GM23338 (cell line): ENCODE results near the gene ELAVL2. TPM values are rescaled to one million over a fixed set of nuclear protein-coding genes. Genes with fewer than 3 reads are reported as not detected.

ENCODE experiments used
- ATAC-seq: fragments of 200-7000 bp; cut with Tn5 transposase; 3 replicates; pipeline ENCODE4 v1.9.1; 2020
- DNase-seq: peaks from one replicate; pipeline ENCODE4 v3.0.0-alpha.2; 2015; ENCODE audit warnings: low spot score
- H2AFZ ChIP-seq: fragments of 200-600 bp; sonication (generic); 2 replicates; pipeline ENCODE4 v1.8.0; 2016; ENCODE audit warnings: antibody characterized with exemption, mild to moderate bottlenecking, moderate library complexity
- H3F3A ChIP-seq: fragments of 200-600 bp; sonication (generic); replicated peaks from 2 replicates; pipeline ENCODE4 v1.8.0; 2017; ENCODE audit warnings: antibody characterized with exemption, mixed run types, low read depth
- H3K27ac ChIP-seq: fragments of 200-600 bp; sonication (generic); 2 replicates; pipeline ENCODE4 v1.6.1; 2016; ENCODE audit warnings: low read depth
- H3K27me3 ChIP-seq: fragments of 200-600 bp; sonication (generic); 2 replicates; pipeline ENCODE4 v1.8.0; 2016; ENCODE audit warnings: mild to moderate bottlenecking, mixed run types, moderate library complexity; ENCODE audit not compliant: insufficient read depth
- H3K36me3 ChIP-seq: fragments of 200-600 bp; sonication (generic); 2 replicates; pipeline ENCODE4 v1.8.0; 2016; ENCODE audit warnings: mild to moderate bottlenecking; ENCODE audit not compliant: insufficient read depth
- H3K4me1 ChIP-seq: fragments of 200-600 bp; sonication (generic); 2 replicates; pipeline ENCODE4 v1.8.0; 2016; ENCODE audit warnings: mild to moderate bottlenecking, moderate library complexity; ENCODE audit not compliant: insufficient read depth
- H3K4me2 ChIP-seq: fragments of 200-600 bp; sonication (generic); 2 replicates; pipeline ENCODE4 v1.7.1; 2017; ENCODE audit warnings: mixed run types
- H3K4me3 ChIP-seq: fragments of 200-600 bp; sonication (generic); 2 replicates; pipeline ENCODE4 v1.6.1; 2016; ENCODE audit warnings: mixed run types
- H3K79me2 ChIP-seq: fragments of 200-600 bp; sonication (generic); replicated peaks from 2 replicates; pipeline ENCODE4 v1.8.0; 2017; ENCODE audit warnings: mild to moderate bottlenecking; ENCODE audit not compliant: insufficient read depth
- H3K9me2 ChIP-seq: fragments of 200-600 bp; sonication (generic); 2 replicates; pipeline ENCODE4 v1.8.0; 2017; ENCODE audit not compliant: insufficient read depth
- H4K20me1 ChIP-seq: fragments of 200-600 bp; sonication (generic); replicated peaks from 2 replicates; pipeline ENCODE4 v1.8.0; 2017; ENCODE audit warnings: mild to moderate bottlenecking; ENCODE audit not compliant: insufficient read depth
- H3K27ac Mint-ChIP-seq: 2 replicates; pipeline ENCODE4 v1.8.0; 2020; ENCODE audit warnings: inconsistent platforms, mild to moderate bottlenecking, moderate library complexity, mixed read lengths
- H3K27me3 Mint-ChIP-seq: 3 replicates; pipeline ENCODE4 v1.8.0; 2022; ENCODE audit warnings: low read depth, mild to moderate bottlenecking, moderate library complexity, mixed read lengths, inconsistent platforms; ENCODE audit not compliant: insufficient read depth, poor library complexity
- H3K36me3 Mint-ChIP-seq: 3 replicates; pipeline ENCODE4 v1.8.0; 2021; ENCODE audit warnings: low read depth, mild to moderate bottlenecking, inconsistent platforms, moderate library complexity, mixed read lengths
- H3K4me1 Mint-ChIP-seq: 3 replicates; pipeline ENCODE4 v1.8.0; 2020; ENCODE audit warnings: mild to moderate bottlenecking, inconsistent platforms, mixed read lengths
- H3K4me3 Mint-ChIP-seq: 3 replicates; pipeline ENCODE4 v1.8.0; 2021; ENCODE audit warnings: moderate library complexity, mild to moderate bottlenecking, inconsistent platforms, mixed read lengths
- H3K9me3 Mint-ChIP-seq: 3 replicates; pipeline ENCODE4 v1.8.0; 2020; ENCODE audit warnings: moderate library complexity, mild to moderate bottlenecking, inconsistent platforms, mixed read lengths
- CREB1 ChIP-seq: fragments of 250-450 bp; sonication (Bioruptor Pico); IDR thresholded peaks from 2 replicates; pipeline ENCODE4 v1.5.0; 2020; ENCODE audit warnings: low read depth, mild to moderate bottlenecking, moderate library complexity
- EZH2 ChIP-seq: fragments of 200-600 bp; sonication (generic); IDR thresholded peaks from one replicate; pipeline ENCODE4 v1.8.0; 2017; ENCODE audit warnings: antibody characterized with exemption, mild to moderate bottlenecking, low read depth; ENCODE audit not compliant: unreplicated experiment
- JUNB ChIP-seq: IDR thresholded peaks from one replicate; pipeline ENCODE4 v1.6.1; 2016; ENCODE audit warnings: antibody characterized with exemption; ENCODE audit not compliant: unreplicated experiment
- NANOG ChIP-seq: IDR thresholded peaks from 2 replicates; pipeline ENCODE4 v1.6.1; 2016; ENCODE audit warnings: antibody characterized with exemption, borderline replicate concordance
- POLR2AphosphoS5 ChIP-seq: IDR thresholded peaks from 2 replicates; pipeline ENCODE4 v1.6.1; 2016; ENCODE audit warnings: antibody characterized with exemption, low read depth
- REST ChIP-seq: IDR thresholded peaks from one replicate; pipeline ENCODE4 v1.6.1; 2018; ENCODE audit warnings: antibody characterized with exemption; ENCODE audit not compliant: unreplicated experiment
- STAT1 ChIP-seq: IDR thresholded peaks from one replicate; pipeline ENCODE4 v1.6.1; 2016; ENCODE audit warnings: antibody characterized with exemption; ENCODE audit not compliant: unreplicated experiment
- ZNF114 ChIP-seq: fragments of 250-450 bp; sonication (Bioruptor Pico); IDR thresholded peaks from 2 replicates; pipeline ENCODE4 v1.5.0; 2020; ENCODE audit warnings: mild to moderate bottlenecking, moderate library complexity
- ZNF331 ChIP-seq: fragments of 250-450 bp; sonication (Bioruptor Pico); IDR thresholded peaks from 2 replicates; pipeline ENCODE4 v1.5.0; 2020; ENCODE audit warnings: low read depth, mild to moderate bottlenecking, moderate library complexity
- ZNF462 ChIP-seq: fragments of 250-450 bp; sonication (Bioruptor Pico); IDR thresholded peaks from 2 replicates; pipeline ENCODE4 v1.5.0; 2020; ENCODE audit warnings: mild to moderate bottlenecking, moderate library complexity
- polyA plus RNA-seq: library from polyadenylated mRNA; unstranded; fragments of >200 nt; fragmentation: Nextera tagmentation; extraction: Ambion mirVana; gene quantifications from 2 replicates; pipeline ENCODE4 v1.2.1, GENCODE V29; 2016
- total RNA-seq: library from RNA; depleted of rRNA; stranded (reverse); fragments of >200 nt; shearing (Covaris generic); gene quantifications from 2 replicates; pipeline ENCODE4 v1.2.3, GENCODE V29; 2014
- TF ChIP-seq, protein P1 (sequence below), 2 experiments: fragments of 200-600 bp in 1 of 2; sonication (generic) in 1 of 2; conservative IDR thresholded peaks; 2 replicates each; pipeline versions ENCODE4 v1.5.1 to v1.6.1; 2016 to 2017; ENCODE audit warnings: antibody characterized with exemption in 2 of 2, low read depth in 2 of 2, mild to moderate bottlenecking in 2 of 2, moderate library complexity in 1 of 2

Gene ELAVL2
- total and polyA plus RNA-seq, 2 experiments from 2014 or later, result 18.6 to 42.4 TPM

DNA sequence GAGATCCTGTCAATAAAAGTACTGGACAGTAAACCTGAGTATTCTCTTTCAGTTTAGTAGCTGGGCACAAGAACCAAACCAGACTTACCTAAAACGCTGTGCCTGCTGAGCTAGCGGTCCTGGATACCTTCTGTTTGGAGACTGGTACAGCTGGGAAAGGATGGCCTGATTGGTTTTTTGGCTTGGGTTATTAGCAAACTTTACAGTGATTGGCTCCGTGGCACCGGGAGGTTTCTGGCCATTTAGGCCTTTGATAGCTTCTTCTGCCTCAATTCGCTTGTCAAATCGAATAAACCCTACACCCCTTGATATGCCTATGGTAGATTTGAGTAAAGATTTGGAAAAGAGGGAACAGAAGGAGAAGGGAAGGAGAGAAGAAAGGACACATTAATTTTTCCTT, 124.7 kb downstream of the ELAVL2 start:
- H3K4me1 Mint-ChIP-seq, result peaks cover 32% of the 10 kb centered on the region

More for the DNA sequence above, 124.7 kb downstream of the ELAVL2 start:
- Histone ChIP-seq H3K4me1 (peaks cover 12% of the 10 kb centered on the region), H3K4me2 (no peak overlapping the region), H3K36me3 (no peaks in the 10 kb centered on the region; the same call in 1 of the 2 replicates), H3K4me3 (no peak overlapping the region), H3K27ac (no peak overlapping the region), H4K20me1 (0 out of 2 replicates have a peak, but pooled peaks cover under 1% of the 10 kb centered on the region), H3K9me2 (no peaks in the 10 kb centered on the region), H3K27me3 (no peaks in the 10 kb centered on the region), H3K79me2 (peaks cover 66% of the 10 kb centered on the region), H3F3A (no peaks in the 10 kb centered on the region), H2AFZ (no peak overlapping the region)
- DNase-seq, result no peak
- Mint-ChIP-seq H3K27me3 (no peaks in the 10 kb centered on the region), H3K9me3 (no peaks in the 10 kb centered on the region), H3K27ac (peak overlapping the region; percentile 9; the same call in 1 of the 2 replicates), H3K4me3 (no peak overlapping the region), H3K36me3 (peaks cover 7% of the 10 kb centered on the region; the same call in 2 of the 3 replicates)
- ATAC-seq, result no peak
- TF ChIP-seq ZNF331 (CRISPR knock-in tag) (no peak), NANOG (no peak), ZNF114 (CRISPR knock-in tag) (no peak), REST (no peak), POLR2AphosphoS5 (no peak), CREB1 (CRISPR knock-in tag) (no peak), JUNB (no peak), STAT1 (no peak), ZNF462 (CRISPR knock-in tag) (no peak), EZH2 (no peak)
- TF ChIP-seq, protein P1, sequence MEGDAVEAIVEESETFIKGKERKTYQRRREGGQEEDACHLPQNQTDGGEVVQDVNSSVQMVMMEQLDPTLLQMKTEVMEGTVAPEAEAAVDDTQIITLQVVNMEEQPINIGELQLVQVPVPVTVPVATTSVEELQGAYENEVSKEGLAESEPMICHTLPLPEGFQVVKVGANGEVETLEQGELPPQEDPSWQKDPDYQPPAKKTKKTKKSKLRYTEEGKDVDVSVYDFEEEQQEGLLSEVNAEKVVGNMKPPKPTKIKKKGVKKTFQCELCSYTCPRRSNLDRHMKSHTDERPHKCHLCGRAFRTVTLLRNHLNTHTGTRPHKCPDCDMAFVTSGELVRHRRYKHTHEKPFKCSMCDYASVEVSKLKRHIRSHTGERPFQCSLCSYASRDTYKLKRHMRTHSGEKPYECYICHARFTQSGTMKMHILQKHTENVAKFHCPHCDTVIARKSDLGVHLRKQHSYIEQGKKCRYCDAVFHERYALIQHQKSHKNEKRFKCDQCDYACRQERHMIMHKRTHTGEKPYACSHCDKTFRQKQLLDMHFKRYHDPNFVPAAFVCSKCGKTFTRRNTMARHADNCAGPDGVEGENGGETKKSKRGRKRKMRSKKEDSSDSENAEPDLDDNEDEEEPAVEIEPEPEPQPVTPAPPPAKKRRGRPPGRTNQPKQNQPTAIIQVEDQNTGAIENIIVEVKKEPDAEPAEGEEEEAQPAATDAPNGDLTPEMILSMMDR (conservative IDR thresholded peaks at IDR 0.05; ENCODE audit: low read depth in 2 of 2), result no peak
